NCI-H1436 treated with DMSO at 0.1 percent for 48 hours (cell line): ENCODE results near the gene RANBP1.
"Not testable (repeated sequence)": the region's sequence is repeated elsewhere in the genome, so short reads cannot be mapped to it uniquely, and the experiment has no call there.

Source experiments
- DNase-seq: peaks from one replicate; lab custom pipeline; 2025; lab: John Stamatoyannopoulos, UW

Gene RANBP1

DNA sequence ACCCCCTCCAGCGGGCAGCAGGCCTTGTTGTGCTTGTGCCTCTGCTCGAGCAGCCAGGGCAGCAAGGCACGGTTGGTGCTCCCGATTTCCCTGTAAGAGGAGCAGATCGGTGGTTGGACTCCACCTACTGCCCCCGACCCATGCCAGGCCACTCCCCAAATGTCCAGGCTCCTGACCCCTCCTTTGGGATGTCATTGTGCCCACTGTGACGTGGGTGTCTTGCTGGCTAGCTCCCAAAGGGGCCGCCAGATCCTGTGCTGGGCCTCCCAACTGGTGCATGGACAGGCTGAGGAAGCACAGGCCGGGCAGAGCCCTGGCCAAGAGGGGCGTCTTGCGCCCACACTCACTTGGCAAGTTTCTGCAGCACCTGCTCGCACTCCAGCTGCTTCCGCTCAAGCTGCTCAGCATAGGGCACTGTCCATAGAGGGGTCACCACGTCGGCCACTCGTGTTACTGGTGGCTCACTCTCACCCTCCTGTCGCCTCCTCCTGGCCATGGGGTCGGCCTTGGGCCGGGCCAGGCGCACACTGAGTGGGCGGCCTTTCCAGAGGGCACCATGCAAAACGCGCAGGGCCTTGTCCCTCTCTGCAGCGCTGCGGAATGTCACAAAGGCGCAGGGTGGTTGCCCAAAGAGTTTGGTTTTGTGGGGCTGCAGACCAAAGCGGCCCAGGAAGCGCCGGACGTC, at the start of gene RANBP1:
RANBP1 (plus strand) TSS at position 414 of the 685 bp plus-strand sequence; CDS start at position 495, 81 bp downstream.
- DNase-seq = no peak

- DNase-seq = no peak
Observed at GRCh38 chr22:20066617-20067383, 49.1 kb upstream of the RANBP1 start.

- not testable (repeated sequence) for DNase-seq
Observed at GRCh38 chr22:20067384-20067682, 48.6 kb upstream of the RANBP1 start.

GRCh38 chr22:20068640-20069039, 47.3 kb upstream of the RANBP1 start:
- no peak for DNase-seq

GRCh38 chr22:20069331-20070042, 46.4 kb upstream of the RANBP1 start:
- no peak for DNase-seq

GRCh38 chr22:20071524-20071972, 44.4 kb upstream of the RANBP1 start:
- no peak for DNase-seq

- DNase-seq = no peak
Observed at GRCh38 chr22:20076627-20077172, 39.2 kb upstream of the RANBP1 start.

- DNase-seq = peak; percentile 49
Observed at GRCh38 chr22:20079745-20080444, 36.0 kb upstream of the RANBP1 start, which contains the start of gene DGCR8. Gene DGCR8, plus strand, starts transcription at chr22:20080241. Its CDS starts 5,723 bp downstream, at chr22:20085964.

DNA sequence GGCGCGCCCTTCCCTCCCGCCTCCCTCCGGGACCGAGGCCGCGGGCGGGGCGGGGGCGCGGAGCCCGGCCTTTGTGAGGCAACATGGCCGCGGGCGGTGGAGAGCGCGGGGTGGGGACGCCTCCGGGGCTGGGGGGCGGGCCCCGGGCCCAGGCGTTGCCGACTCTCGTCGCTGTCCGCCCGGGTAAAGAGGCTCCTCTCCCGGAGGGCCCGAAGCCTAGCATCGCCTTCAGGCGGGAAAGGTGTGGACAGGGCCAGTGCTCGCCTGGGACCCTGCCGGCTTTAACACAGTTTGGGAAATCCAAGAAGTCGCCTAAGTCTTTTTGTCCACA, 35.5 kb upstream of the RANBP1 start:
- DNase-seq = no peak

DNA sequence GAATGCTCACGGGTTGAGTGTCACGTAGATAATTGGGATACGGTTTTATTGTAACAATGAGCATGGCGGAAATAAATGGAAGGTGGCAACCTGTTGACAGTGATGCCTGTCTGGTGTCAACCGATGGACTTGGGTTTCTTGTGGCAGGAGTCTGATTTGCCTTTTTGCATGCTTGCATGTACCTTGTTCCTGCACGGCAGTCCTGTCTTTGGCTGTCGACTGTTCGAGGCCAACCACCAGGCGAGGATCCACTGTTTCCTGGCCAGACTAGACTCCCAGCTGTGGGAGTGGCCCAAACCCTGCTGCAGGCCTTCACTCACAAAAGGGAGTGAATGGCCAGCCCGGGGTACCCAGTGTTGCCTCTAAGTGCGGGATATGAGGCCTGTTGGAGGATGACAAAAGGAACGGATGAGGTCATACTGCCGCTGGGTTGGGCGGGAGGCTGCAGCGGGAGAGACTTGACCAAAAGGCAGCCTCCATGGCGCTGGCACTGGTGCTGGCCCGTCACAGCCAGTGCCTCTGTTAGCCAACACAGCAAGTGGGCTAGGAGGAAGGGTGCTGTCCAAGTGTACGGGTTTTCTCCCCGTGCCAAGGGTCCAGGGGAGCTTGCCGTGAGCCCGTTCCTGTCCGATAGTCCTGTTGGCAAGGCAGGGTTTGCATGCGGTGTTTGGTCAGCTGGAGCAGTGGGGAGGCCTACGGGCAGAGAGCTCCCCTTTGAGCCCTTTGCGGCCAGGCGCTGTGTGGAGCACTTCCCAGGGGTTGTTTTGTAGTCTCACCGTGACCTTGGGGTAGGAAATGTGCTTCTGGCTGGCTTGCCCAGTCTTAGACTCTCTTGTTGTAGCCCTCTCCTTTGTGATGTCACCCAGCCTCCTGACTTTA, 34.9 kb upstream of the RANBP1 start:
- DNase-seq = no peak

GRCh38 chr22:20083157-20083890, 32.6 kb upstream of the RANBP1 start:
- no peak for DNase-seq

- no peak for DNase-seq
Observed at GRCh38 chr22:20083891-20084546, 31.9 kb upstream of the RANBP1 start.

DNA sequence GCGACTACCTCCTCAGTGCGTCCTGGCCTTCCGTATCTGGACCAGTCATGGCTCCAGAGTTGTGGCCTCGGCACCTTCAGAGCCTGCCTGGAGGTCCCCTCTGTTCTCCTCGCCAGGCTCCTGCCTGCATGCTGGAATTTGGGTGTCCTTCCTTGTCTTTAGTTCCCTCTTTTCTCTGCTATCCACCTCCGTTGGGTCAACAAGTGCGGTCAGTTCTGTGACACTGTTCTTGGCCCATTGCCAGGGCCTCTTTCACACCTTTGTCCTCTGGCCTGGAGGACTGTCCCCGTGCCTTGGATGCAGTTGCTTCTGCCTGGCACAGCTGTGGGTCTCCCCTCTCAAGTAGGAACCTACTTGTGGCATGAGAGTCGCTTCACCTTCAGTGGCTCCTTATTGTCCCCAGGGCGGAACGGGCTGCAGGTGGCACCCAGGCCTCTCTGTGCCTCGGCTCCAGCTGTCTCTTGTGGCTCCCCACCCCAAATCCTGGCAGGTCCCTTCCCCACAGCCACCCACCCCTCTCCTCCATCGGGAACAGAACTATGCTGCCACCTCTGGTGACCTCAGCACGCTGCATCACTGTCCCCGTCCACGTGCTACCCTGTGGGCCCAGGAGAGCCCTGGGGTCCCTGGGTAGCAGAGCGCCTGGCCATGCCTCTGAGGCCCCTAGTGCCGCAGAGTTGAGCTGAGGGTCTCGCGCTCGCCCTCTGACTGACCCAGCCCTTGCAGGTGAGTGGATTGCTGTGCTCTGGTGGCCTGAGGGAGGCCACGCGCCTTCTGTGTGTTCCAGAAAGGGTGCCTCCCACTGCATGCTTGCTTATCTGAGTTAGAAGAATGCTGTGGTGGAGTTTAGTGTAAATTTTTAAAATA, 31.1 kb upstream of the RANBP1 start:
- DNase-seq = no peak

GRCh38 chr22:20085651-20086050, 30.3 kb upstream of the RANBP1 start:
- DNase-seq = no peak

DNA sequence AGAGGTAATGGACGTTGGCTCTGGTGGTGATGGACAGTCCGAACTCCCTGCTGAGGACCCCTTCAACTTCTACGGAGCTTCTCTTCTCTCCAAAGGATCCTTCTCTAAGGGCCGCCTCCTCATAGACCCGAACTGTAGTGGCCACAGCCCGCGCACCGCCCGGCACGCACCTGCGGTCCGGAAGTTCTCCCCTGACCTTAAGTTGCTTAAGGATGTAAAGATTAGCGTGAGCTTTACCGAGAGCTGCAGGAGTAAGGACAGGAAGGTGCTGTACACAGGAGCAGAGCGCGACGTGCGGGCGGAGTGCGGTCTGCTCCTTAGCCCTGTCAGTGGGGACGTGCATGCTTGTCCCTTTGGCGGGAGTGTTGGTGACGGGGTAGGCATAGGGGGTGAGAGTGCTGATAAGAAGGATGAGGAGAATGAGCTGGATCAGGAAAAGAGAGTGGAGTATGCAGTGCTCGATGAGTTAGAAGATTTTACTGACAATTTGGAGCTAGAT, 29.8 kb upstream of the RANBP1 start:
- no peak for DNase-seq

DNA sequence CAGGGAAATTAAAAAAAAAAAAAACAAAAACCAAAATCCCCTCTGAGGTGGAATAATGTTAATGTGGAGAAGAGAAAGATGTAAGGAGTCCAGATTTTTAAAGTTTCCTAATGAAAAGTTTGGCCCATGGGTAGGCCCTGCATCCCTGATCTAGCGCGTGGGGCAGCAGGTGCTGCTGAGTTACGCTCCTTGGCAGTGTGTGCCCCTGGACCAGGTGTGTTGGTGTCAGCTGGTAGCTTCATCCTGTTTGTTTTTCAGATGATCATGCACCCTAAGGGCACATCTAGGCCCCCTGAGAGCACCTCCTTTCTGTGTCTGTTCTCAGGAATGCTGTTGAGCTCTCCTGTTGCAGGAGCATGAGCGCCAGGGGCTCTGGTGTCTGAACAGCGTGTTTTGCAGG, 29.1 kb upstream of the RANBP1 start:
- no peak for DNase-seq

DNA sequence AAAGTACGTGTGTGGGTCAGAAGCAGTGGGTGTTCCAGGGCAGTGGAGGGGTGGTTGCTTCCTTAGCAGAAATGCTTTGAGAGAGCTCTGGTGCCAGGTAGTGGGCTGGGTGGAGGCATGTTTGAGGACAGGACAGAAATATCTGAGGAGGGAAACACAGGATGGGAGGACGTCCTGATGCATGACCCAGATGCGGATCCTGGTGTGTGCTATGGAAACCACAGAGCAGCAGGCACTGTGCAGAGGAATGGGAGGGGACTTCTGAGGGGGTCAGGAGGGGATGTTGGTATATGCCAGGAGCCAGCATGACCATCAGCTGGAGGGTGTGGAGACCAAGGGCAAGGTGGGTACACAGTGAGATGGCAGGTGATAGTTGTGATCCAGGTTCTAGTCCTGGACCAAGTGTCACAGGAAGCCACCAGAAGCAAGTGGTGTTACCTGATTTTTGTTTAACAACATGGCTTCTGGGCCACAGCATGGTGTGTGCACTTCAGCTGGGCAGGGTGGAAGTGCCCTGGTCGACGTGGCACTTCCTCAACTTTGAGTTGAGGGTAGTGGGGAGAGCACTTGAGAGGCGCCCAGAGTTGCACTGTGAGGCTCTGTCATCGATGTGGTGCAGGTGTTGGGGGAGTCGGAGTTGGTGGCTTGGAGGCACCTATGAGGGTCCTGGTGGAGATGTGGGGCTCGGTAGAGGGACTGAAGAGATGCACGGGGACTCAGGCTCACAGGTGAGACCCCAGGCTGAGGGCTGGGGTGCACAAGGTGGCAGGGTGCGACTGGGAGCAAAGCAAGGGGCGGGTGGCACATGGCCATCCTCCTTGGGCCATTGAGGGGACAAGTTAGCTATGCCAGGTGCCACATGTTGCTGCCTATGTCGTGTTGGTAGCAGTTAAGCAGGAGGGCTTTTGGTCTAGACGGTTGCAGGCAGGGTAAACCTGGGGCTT, 28.3 kb upstream of the RANBP1 start:
- no peak for DNase-seq

DNA sequence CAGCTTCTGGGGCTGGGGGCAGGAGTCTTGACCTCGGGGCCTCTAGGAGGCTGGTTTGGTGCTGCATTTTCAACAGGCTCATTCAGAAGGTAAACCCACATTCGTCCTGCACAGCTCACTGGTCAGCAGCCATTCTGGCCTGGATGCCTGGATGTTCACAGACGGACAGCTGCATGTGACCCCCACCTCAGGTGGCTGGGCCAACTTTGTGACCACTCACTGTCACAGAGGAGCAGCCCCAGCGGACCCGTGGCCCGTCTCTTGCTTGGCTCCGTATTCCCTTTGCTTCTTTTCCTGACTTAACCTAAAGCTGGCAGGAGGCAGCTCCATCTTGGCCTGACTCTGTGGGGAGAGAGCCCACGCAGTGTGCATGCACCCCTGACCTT, 27.6 kb upstream of the RANBP1 start:
- DNase-seq = no peak
